ENCODE data around the gene PLCD3. TPM values are rescaled to one million over a fixed set of nuclear protein-coding genes. Genes with fewer than 3 reads are reported as not detected.

PLCD3 gene
- total and polyA plus RNA-seq, 9 of the 15 experiments (the other 6 are each of a cell fraction or from before 2014, with no cell fraction given), result 0.20 to 22.6 (median 7.5) TPM

GRCh38 chr17:45060797-45061605, 71.3 kb downstream of the PLCD3 start, which contains the start of gene NMT1 (continued):
- peak in 1 of 3 experiments; percentile 96; a peak in 2 of 6 replicates for TF ChIP-seq ZBTB11 (CRISPR knock-in tag; IDR thresholded peaks at IDR 0.05)
- no peak for TF ChIP-seq GTF2B (IDR thresholded peaks at IDR 0.05; ENCODE audit: extremely low read depth, insufficient read length)
- TF ChIP-seq POLR2H (tag; IDR thresholded peaks at IDR 0.05; ENCODE audit: low read depth), result peak; percentile 89
- TF ChIP-seq ZNF280B (CRISPR knock-in tag; IDR thresholded peaks at IDR 0.05), result no peak
- no peak for TF ChIP-seq ARHGAP35 (IDR thresholded peaks at IDR 0.05; ENCODE audit: partially characterized antibody)
- peak in 1 of 2 experiments; percentile 45; a peak in 2 of 4 replicates for TF ChIP-seq FOXK2 (conservative IDR thresholded peaks at IDR 0.05 in 1 of 2, IDR thresholded peaks at IDR 0.05 in 1 of 2; ENCODE audit: low read depth in 2 of 2)
- no peak for TF ChIP-seq ZNF3 (CRISPR knock-in tag; IDR thresholded peaks at IDR 0.05)
- peak; percentile 49; the same call in 1 of the 2 replicates for TF ChIP-seq HDAC2 (IDR thresholded peaks at IDR 0.05)
- peak; percentile 7 for TF ChIP-seq CHD1 (IDR thresholded peaks at IDR 0.05; ENCODE audit: low read length)
- no peak for TF ChIP-seq PBX2 (CRISPR knock-in tag; IDR thresholded peaks at IDR 0.05; ENCODE audit: low read depth)
- peak; percentile 96 for TF ChIP-seq PBX2 (tag; conservative IDR thresholded peaks at IDR 0.05; ENCODE audit: low read depth)
- peak; percentile 68; the same call in 1 of the 2 replicates for TF ChIP-seq HINFP (tag; conservative IDR thresholded peaks at IDR 0.05; ENCODE audit: low read depth)
- TF ChIP-seq THRB (CRISPR knock-in tag; conservative IDR thresholded peaks at IDR 0.05), result peak; percentile 54; the same call in 1 of the 2 replicates

Data from K562 (cell line).